Right lung (tissue), 5 donors: ENCODE measurements around the gene RASGRP3. TPM values are rescaled to one million over a fixed set of nuclear protein-coding genes. Genes with fewer than 3 reads are reported as not detected.
"Not testable (repeated sequence)": the region's sequence is repeated elsewhere in the genome, so short reads cannot be mapped to it uniquely, and the experiment has no call there.

ENCODE experiments used
- DNase-seq, 2 donors: peaks; one replicate each; pipeline ENCODE4 v3.0.0-alpha.2; 2013
- polyA plus RNA-seq, 5 donors: library from polyadenylated mRNA; unstranded; fragments of 120-200 nt; gene quantifications; one replicate each; pipeline versions ENCODE4 v1.2.1 to v1.2.3, GENCODE V29; 2013; ENCODE audit warnings: inconsistent platforms in 1 of 5, low replicate concordance in 1 of 5; ENCODE audit not compliant: insufficient read length in 5 of 5, insufficient read depth in 1 of 5

Gene RASGRP3
- polyA plus RNA-seq, 5 donors = 22.8 to 43.0 (median 32.7) TPM

GRCh38 chr2:33451825-33452224, 24.6 kb upstream of the RASGRP3 start:
- no peak for DNase-seq

- DNase-seq = no peak
These were observed 23.9 kb upstream of the RASGRP3 start for GRCh38 chr2:33452545-33452944.

DNA sequence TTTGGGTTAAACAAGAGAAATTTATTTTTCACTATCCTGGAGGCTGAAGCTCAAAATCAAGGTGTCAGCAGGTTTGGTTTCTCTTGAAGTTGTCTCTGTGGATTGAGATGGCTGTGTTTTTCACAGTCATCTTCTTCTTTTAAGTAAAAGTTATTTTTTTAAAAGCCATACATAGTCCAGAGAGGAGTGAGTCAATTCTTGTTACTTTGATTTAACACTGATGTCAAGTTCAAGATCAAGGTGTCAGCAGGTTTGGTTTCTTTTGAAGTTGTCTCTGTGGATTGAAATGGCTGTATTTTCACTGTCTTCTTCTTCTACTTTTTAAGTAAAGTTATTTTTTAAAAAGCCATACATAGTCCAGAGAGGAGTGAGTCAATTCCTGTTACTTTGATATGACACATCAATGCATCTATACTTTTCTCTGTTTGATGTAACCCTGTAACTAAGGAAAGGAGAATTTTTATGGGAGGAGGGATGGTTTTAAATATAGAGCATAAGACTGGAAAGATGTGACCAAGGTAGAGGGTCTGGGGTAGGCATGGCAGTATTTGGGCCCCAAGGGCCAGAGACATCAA, 22.5 kb upstream of the RASGRP3 start:
- no peak for DNase-seq

DNA sequence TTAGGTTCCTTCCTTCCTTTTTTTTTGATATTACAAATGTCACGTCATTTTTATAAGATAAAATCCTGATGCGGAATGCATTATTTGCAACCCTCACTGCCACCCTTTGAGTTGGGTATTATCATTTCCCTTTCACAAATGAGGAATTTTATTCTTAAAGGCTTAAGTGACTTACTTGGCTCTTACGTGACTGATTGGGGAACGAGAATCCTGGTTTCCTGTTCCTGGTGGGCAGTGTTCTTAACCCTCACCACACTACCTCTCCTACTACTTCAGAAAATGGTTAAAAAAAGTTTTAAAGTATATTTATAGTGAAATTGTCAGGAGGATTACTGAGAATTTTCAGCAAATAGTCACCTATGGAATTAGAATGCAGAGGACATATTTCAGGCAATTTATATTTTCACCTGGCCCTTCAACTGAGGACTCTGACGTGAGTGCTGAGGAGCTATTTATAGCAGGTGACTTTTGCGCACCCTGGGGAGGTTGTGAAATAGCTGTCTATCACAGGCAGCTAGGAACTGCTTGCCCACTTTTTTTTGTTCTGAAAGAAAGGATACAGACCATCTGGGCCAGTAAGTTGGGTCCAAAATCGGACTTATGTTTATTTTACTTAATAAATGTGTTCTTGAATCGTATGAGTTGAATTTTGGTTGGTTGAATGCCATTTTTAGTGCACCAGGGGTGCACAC, 18.7 kb upstream of the RASGRP3 start:
- peak; percentile 40 to 52 for DNase-seq

DNA sequence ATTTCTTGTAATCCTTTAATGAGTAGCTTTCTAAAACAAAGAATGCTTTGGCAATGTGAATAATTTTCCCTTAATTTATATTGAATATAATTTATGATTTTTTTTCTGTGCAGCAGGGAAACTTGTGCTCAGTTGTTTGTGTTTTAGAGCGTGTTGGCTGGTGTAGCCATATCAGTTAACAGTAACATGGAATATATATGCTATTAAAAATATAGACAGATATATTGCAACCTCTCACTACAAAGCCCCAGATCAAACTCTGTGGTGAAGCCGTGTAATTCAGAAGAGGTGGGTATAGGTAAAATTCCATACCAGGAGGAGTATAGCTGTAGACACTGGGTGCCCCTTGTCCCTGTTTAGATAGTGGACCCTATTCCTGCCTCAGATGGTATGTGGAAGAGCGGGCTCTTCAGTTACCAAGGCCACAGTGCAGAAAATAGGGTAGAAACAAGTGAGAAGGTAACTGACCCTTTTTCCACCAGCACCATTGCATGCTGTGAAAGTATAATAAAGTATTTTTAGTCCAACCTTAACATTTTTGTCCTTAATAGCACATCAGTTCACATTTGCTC, 18.1 kb upstream of the RASGRP3 start:
- DNase-seq = no peak

DNA sequence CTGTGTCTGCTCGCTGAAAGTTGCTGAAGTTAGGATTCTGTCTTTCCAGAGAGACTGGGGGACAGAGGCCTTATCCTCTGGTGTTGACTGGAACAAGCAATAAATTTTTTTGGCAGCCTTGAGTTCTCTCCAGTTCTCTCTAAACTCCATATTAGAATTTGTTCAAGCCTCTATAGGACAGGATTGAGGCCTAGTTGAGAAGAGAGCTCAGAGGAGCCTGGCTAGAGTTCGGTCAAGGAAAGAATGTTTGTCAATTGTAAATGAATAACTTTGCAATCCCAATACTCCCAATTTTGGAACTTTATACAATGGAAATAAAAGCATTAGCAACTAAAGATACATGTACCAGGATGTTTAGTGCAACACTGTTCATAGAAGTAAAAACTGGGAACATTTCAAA, 16.7 kb upstream of the RASGRP3 start:
- DNase-seq = no peak

- DNase-seq = not testable (repeated sequence)
These were observed 13.9 kb upstream of the RASGRP3 start for GRCh38 chr2:33462512-33462911.

- DNase-seq = no peak
These were observed 9.0 kb upstream of the RASGRP3 start for GRCh38 chr2:33467413-33467812.

- no peak for DNase-seq
These were observed 7.2 kb upstream of the RASGRP3 start for GRCh38 chr2:33469238-33469637.

GRCh38 chr2:33475224-33476130, 972 bp upstream of the RASGRP3 start:
- peak; percentile 71 to 73 for DNase-seq

DNA sequence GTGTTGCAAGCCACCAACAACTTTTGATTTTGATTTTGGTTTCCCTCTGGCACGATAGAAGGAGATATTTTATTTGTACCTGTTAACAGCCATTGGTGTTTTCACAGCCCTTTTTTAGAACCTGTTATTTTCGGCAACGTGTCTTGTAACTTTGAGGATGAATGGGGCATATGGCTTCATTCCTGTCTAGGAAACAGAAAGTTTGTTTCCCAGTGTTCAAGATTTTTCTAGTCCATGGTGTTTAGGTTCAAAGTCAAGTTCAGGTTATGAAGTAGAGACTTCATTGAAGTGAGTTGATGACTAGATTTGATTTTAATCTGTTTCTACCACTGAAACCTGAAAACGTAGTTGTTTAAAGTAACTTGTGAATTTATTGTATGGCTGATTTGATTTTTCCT, 343 bp downstream of the RASGRP3 start:
- DNase-seq = no peak

- no peak for DNase-seq
These were observed 1.3 kb downstream of the RASGRP3 start for GRCh38 chr2:33477473-33478468.

GRCh38 chr2:33478968-33479731, 2.7 kb downstream of the RASGRP3 start:
- DNase-seq = no peak

GRCh38 chr2:33482518-33482917, 6.1 kb downstream of the RASGRP3 start:
- DNase-seq = no peak

- no peak for DNase-seq
These were observed 7.7 kb downstream of the RASGRP3 start for GRCh38 chr2:33484042-33484621.

GRCh38 chr2:33485051-33485450, 8.6 kb downstream of the RASGRP3 start:
- no peak for DNase-seq

DNA sequence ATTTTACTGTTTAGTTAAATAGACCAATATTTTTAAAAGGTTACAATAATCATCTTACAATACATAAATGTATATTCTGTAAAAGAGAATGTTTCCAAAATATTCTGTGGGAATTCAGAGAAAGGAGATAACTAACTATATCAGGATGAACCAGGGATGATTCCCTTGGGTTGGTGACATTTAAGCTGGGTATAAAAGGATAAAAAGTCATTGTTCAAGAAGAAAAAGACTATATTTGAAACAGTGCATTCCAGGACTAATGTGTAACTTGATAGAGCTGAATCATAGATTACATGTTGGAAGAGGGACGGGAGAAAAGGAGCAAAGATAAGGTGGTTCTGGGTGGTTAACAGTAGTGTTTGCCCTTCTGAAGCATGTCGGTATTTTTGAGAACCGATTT, 10.1 kb downstream of the RASGRP3 start:
- DNase-seq = no peak

DNA sequence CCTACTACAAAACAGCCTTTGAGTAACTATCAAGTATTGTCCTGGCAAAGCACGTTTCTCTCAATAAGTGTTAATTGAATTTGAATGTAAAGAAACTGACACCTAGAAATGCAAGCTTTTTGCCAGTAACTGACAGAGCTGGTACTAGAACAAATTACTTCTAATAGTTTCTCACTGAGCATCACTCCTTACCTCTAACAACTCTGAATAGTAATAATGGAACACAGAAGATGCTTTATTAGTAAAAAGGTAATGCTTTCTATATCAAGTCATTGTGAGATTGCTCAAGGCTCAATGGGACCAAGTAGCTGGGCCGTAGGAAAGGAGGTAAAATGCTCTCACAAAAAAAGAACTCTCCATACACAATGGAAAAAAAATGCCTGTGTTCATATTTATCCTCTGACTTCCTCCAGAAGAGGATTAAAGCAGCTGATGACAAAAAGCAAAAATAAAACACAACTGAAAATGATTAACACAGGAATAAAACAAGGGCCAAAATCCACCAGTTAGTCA, 11.8 kb downstream of the RASGRP3 start:
- DNase-seq = no peak

- no peak for DNase-seq
These were observed 12.5 kb downstream of the RASGRP3 start for GRCh38 chr2:33488715-33489540.
